NCI-H82 treated with DMSO at 0.1 percent for 48 hours (cell line): ENCODE measurements around the gene FANCC.
"Not testable (repeated sequence)": the region's sequence is repeated elsewhere in the genome, so short reads cannot be mapped to it uniquely, and the experiment has no call there.

Source experiments
- DNase-seq: peaks from one replicate; lab custom pipeline; 2025; ENCODE audit not compliant: unreplicated experiment; lab: John Stamatoyannopoulos, UW

The FANCC gene

DNA sequence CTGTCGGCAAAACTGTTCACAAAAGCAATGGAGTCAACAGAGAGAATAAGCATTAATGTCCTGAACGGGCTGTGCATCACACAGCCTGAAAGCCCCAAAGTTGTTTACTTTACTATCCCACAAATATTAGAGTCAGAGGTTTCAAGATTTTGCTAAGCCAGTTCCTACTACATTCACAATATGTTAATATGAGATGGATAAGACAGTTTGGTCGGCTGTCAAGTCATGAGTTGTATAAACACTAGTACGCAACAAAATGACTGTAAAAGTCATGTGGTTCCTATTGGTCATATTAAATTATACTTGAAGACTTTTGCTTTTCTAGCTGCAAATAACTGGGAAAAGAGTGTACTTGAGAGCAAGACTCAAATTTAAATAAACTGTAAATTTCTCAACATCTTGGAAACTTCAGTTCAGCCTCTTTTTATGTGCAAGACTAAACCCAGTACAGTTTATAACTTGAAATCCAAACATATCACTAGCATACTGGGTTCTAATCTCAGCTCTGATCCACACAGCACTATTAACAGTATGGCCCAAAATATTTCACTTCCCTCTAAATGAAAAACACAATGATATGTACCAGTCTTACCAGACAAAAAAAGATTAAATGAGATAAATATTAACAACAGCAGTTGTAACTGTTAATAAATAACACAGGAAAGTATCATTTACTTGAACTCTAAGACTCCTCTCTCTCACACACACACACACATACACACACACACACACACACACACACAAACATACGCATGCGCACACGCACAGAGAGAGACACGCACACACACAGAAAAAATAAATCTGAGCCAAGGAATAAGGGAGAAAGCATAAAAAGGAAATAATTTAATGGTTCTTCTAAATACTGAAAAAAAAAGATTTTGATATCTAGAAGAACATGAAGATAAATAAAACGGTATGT is 33.1 kb downstream of the FANCC start:
- DNase-seq, result no peak

GRCh38 chr9:95283673-95284072 is 33.8 kb downstream of the FANCC start:
- no peak for DNase-seq

- no peak for DNase-seq
Observed at GRCh38 chr9:95282332-95282731, 35.2 kb downstream of the FANCC start.

- no peak for DNase-seq
Observed at GRCh38 chr9:95280745-95281144, 36.8 kb downstream of the FANCC start.

GRCh38 chr9:95277509-95277908 is 40.0 kb downstream of the FANCC start:
- no peak for DNase-seq

- no peak for DNase-seq
Observed at GRCh38 chr9:95276395-95276954, 41.0 kb downstream of the FANCC start.

DNA sequence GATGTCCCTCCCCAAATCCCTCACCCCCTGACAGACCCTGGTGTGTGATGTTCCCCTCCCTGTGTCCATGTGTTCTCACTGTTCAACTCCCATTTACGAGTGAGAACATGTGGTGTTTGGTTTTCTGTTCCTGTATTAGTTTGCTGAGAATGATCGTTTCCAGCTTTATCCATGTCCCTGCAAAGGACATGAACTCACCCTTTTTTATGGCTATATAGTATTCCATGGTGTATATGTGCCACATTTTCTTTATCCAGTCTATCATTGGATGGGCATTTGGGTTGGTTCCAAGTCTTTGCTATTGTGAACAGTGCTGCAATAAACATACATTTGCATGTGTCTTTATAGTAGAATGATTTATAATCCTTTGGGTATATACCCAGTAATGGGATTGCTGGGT is 43.3 kb downstream of the FANCC start:
- DNase-seq, result not testable (repeated sequence)

DNA sequence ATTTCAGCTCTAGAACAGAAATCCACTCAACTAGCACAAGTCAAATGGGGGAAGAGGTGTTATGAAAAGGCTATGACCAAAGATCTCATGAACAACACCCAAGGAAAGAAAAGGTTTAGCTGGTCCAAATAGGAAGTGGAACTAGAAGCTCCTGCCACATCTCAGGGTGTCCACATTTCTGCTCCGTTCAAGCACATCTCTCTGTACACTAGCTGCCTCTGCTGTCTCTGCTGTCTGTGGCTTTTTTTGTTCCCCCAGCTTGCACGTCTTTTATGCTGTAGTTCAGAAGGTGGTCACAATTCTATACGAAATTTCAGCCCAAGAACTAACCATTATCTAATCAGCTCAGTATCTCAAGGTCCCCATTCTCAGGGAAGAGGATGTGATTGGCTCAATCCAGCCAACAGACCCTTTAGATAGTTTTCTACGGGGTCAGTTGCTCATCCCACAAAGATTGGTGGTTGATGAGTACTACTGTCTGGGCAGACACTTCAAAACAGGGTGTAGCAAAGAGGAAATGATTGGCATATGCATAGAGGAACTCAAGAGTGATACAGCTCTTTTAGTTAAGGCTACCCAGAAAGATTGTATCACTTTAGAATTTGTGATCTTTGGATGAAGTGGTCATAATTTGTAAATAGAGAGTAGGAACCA is 44.0 kb downstream of the FANCC start:
- DNase-seq, result no peak

DNA sequence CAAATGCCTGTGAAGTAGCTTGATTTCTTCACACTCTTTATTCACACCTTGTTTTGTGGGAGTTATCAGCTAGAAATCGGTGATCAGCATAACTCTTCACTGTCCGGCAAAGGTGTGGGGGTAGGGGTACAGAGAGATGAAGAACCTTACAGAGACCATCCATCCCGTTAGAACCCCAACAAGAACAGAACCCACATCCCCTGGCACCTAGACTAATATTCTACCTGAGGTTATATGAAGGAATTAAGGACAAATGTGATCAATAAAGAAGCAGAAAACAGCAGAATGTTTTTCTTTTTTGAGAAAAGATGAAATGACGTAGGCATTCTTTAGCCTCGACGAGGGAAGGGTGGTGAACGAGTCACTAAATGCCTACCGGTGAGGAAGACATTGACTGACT is 44.7 kb downstream of the FANCC start:
- no peak for DNase-seq

- no peak for DNase-seq
Observed at GRCh38 chr9:95270790-95271189, 46.7 kb downstream of the FANCC start.

DNA sequence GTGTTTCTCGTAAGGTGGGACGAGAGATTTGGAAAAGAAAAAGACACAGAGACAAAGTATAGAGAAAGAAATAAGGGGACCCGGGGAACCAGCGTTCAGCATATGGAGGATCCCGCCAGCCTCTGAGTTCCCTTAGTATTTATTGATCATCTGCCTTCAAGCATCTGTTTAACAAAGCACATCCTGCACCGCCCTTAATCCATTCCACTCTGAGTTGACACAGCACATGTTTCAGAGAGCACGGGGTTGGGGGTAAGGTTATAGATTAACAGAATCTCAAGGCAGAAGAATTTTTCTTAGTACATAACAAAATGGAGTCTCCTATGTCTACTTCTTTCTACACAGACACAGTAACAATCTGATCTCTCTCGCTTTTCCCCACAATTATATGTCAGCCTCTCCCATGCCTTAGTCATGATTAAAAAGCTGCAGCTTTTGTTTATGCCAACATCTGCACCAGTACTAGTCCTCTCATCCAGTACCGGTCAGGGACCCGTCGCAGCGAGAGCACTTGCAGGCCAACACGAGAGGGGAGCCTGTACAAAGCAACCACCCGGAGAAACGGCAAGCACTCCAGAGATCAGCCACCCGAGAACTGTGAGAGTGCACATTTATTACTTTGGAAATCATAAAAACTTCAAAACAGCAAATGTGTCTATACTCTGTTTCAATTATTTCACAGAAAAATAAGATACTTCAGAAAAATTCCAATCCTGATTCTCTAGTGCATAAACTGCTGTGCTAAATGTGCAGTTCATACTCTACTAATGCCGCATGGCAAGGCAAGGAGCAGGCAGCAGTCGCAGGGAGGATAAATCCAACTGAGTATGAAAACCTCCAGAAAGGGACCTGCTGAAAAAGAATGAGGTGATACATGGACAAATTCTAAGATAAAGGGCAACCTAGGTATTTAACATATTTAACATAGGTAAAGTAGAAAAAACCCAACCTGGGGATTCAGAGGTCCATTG is 47.4 kb downstream of the FANCC start:
- DNase-seq, result not testable (repeated sequence)

GRCh38 chr9:95268681-95269080 is 48.8 kb downstream of the FANCC start:
- no peak for DNase-seq

- no peak for DNase-seq
Observed at GRCh38 chr9:95266649-95267048, 50.9 kb downstream of the FANCC start.

- DNase-seq, result no peak
Observed at GRCh38 chr9:95265960-95266359, 51.5 kb downstream of the FANCC start.

DNA sequence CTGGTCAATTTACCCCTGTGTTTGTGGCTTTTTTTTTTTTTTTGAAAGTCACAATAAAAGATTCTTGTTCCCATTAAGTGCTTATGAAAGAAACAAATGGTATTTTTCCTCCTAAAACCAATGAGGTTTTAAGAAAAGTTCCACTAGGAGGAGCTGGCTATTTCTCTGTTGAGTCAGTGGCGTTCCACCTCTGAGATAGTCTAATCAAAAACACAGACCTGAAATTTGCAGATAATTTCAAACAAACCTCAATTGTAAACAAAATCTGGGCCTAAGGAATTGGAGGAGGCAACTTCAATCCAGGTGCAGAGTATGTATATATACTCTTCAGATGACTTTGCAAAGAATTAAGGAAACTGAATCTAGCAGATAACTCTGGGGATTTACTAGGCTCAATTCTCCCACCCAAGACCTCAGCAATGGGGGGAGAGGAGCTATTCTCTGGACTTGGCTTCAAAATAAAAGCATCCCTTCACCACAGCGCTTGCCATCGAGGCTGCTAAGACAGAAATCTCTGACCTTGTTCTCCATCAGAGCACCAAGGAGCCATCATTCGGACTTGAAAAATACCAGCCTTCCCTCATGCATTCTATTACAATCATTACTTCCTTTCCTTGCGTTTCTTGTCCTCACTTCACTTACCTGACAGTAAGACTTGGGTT is 52.4 kb downstream of the FANCC start:
- DNase-seq, result no peak

- DNase-seq, result no peak
Observed at GRCh38 chr9:95261890-95262289, 55.6 kb downstream of the FANCC start.

GRCh38 chr9:95250462-95251221 is 66.9 kb downstream of the FANCC start:
- DNase-seq, result no peak

DNA sequence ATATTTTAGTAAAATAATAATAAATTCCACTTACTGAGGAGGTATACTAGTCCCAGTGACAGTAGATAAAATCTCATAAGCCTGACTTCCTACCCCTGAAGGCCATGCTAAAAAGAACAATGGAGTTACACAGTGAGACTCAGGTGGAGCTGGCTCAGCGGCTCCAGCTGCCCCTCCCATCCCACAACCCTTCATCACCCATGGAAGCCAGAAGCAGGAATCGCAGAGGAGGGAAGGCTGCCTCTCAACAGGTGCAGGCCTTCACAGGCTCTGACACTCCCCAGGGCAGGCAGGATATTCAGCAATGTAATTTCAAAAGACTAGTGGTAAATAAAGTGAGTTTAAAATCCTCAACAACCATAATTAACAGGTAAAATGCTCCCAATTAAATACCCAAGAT is 67.5 kb downstream of the FANCC start:
- no peak for DNase-seq

DNA sequence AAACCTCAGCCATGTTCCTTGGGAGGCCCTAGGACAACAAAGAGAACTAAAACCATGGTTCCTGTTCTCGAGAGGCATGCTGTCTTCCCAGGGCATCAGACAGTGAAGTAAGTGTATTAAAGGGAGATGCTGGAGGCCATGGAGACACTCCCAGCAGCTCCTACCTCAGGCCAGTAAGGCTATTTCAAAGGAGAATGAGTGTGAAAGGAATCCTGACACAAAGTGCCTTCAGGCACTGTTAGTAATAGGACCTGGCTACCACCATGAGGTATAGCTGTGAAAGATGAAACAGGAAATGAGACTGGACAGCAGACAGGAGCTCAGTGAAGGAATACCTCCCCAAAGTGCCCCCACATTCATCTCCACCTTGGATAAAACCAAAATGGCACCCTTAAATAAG is 71.0 kb downstream of the FANCC start:
- no peak for DNase-seq

GRCh38 chr9:95242613-95243012 is 74.9 kb downstream of the FANCC start:
- no peak for DNase-seq
